ENCODE results near the gene LAPTM4A.

DNA sequence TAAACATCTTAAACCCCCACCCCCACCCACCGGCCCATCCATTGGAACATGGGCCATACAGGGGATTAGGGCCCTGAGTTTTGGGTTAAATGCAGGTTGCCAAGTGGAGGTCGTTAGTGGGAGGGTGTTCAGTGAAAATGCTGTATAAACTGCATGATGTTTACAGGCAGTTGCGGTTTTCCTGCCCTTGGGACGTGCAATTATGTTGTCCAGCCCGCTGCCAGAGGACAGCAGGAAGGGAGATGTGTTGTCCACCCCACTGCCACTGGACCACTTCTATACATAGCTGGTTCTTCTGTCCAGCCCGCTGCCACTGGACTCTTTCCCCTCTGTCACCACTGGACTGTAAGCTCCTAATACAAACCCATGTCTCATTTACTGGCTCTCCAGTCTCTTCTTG is 2.7 kb upstream of the LAPTM4A start:
- TF ChIP-seq, protein P1, sequence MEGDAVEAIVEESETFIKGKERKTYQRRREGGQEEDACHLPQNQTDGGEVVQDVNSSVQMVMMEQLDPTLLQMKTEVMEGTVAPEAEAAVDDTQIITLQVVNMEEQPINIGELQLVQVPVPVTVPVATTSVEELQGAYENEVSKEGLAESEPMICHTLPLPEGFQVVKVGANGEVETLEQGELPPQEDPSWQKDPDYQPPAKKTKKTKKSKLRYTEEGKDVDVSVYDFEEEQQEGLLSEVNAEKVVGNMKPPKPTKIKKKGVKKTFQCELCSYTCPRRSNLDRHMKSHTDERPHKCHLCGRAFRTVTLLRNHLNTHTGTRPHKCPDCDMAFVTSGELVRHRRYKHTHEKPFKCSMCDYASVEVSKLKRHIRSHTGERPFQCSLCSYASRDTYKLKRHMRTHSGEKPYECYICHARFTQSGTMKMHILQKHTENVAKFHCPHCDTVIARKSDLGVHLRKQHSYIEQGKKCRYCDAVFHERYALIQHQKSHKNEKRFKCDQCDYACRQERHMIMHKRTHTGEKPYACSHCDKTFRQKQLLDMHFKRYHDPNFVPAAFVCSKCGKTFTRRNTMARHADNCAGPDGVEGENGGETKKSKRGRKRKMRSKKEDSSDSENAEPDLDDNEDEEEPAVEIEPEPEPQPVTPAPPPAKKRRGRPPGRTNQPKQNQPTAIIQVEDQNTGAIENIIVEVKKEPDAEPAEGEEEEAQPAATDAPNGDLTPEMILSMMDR (IDR thresholded peaks at IDR 0.05), result no peak
- no peak for TF ChIP-seq POLR2AphosphoS5 (IDR thresholded peaks at IDR 0.05)
- no peak for TF ChIP-seq POLR2A (IDR thresholded peaks at IDR 0.05)

Measured in gastroesophageal sphincter (tissue), 3 donors.